Measurements from ENCODE around the gene PLIN3. TPM values are rescaled to one million over a fixed set of nuclear protein-coding genes. Genes with fewer than 3 reads are reported as not detected.

The PLIN3 gene
- total and polyA plus RNA-seq, 9 of the 15 experiments (the other 6 are each of a cell fraction or from before 2014, with no cell fraction given) = 7.5 to 75.6 (median 43.1) TPM

DNA sequence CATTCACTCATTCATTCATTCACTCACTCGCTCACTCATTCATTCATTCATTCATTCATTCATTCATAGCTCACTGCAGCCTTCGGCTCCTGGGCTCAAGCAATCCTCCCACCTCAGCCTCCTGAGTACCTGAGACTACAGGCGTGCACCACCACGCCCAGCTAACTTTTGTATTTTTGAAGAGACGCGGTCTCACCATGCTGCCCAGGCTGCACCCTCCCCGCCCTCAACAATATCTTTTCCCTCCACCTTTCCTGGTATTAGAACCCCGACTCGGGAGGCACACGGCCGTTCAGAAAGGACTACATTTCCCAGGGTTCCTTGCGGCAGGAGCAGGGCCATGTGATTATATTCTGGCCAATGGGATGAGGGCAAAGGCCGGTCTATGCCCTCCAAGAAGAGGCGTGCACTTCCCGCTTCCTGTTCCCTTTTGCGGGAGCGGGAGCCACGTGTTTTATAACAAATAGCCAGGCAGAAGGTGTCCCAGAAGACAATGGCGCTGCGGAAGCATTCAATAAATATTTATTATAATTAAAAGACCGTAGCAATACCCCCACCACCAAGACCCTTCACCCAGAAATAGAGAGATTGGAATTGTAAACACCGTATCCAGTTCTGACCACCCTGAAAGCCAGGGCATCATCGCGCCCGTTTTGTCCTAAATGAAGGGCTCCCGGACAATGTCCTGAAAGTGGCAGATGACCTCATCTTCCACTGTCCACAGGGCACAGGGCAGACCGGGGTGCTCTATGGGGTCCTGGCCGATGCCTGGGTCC lies 51.9 kb downstream of the PLIN3 start (continued):
- TF ChIP-seq, protein P1, sequence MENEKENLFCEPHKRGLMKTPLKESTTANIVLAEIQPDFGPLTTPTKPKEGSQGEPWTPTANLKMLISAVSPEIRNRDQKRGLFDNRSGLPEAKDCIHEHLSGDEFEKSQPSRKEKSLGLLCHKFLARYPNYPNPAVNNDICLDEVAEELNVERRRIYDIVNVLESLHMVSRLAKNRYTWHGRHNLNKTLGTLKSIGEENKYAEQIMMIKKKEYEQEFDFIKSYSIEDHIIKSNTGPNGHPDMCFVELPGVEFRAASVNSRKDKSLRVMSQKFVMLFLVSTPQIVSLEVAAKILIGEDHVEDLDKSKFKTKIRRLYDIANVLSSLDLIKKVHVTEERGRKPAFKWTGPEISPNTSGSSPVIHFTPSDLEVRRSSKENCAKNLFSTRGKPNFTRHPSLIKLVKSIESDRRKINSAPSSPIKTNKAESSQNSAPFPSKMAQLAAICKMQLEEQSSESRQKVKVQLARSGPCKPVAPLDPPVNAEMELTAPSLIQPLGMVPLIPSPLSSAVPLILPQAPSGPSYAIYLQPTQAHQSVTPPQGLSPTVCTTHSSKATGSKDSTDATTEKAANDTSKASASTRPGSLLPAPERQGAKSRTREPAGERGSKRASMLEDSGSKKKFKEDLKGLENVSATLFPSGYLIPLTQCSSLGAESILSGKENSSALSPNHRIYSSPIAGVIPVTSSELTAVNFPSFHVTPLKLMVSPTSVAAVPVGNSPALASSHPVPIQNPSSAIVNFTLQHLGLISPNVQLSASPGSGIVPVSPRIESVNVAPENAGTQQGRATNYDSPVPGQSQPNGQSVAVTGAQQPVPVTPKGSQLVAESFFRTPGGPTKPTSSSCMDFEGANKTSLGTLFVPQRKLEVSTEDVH (IDR thresholded peaks at IDR 0.05; ENCODE audit: low read depth, partially characterized antibody) = peak; percentile 91
- peak; percentile 31; the same call in 1 of the 2 replicates for TF ChIP-seq TCF3 (CRISPR knock-in tag; IDR thresholded peaks at IDR 0.05)
- no peak for TF ChIP-seq LCOR (CRISPR knock-in tag; IDR thresholded peaks at IDR 0.05)
- TF ChIP-seq ZNF583 (CRISPR knock-in tag; IDR thresholded peaks at IDR 0.05) = no peak
- TF ChIP-seq BDP1 (IDR thresholded peaks at IDR 0.05; ENCODE audit: insufficient read depth, insufficient read length) = no peak
- peak; percentile 53; the same call in 1 of the 2 replicates for TF ChIP-seq CREM (IDR thresholded peaks at IDR 0.05; ENCODE audit: low read depth)
- TF ChIP-seq ZNF121 (CRISPR knock-in tag; conservative IDR thresholded peaks at IDR 0.05) = no peak
- TF ChIP-seq NFE2L1 (tag; IDR thresholded peaks at IDR 0.05; ENCODE audit: borderline replicate concordance, low read depth) = no peak
- peak; percentile 73 for TF ChIP-seq FOS (IDR thresholded peaks at IDR 0.05; ENCODE audit: extremely low read depth, insufficient read length)
- TF ChIP-seq, protein P2, sequence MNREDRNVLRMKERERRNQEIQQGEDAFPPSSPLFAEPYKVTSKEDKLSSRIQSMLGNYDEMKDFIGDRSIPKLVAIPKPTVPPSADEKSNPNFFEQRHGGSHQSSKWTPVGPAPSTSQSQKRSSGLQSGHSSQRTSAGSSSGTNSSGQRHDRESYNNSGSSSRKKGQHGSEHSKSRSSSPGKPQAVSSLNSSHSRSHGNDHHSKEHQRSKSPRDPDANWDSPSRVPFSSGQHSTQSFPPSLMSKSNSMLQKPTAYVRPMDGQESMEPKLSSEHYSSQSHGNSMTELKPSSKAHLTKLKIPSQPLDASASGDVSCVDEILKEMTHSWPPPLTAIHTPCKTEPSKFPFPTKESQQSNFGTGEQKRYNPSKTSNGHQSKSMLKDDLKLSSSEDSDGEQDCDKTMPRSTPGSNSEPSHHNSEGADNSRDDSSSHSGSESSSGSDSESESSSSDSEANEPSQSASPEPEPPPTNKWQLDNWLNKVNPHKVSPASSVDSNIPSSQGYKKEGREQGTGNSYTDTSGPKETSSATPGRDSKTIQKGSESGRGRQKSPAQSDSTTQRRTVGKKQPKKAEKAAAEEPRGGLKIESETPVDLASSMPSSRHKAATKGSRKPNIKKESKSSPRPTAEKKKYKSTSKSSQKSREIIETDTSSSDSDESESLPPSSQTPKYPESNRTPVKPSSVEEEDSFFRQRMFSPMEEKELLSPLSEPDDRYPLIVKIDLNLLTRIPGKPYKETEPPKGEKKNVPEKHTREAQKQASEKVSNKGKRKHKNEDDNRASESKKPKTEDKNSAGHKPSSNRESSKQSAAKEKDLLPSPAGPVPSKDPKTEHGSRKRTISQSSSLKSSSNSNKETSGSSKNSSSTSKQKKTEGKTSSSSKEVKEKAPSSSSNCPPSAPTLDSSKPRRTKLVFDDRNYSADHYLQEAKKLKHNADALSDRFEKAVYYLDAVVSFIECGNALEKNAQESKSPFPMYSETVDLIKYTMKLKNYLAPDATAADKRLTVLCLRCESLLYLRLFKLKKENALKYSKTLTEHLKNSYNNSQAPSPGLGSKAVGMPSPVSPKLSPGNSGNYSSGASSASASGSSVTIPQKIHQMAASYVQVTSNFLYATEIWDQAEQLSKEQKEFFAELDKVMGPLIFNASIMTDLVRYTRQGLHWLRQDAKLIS (CRISPR knock-in tag; IDR thresholded peaks at IDR 0.05) = no peak
- TF ChIP-seq GABPA (tag; conservative IDR thresholded peaks at IDR 0.05; ENCODE audit: low read depth) = peak; percentile 90
- no peak; the same call in none of the 2 replicates for TF ChIP-seq SMARCA5 (IDR thresholded peaks at IDR 0.05)
- no peak for TF ChIP-seq GTF2A2 (tag; IDR thresholded peaks at IDR 0.05)
- no peak for TF ChIP-seq ZNF3 (CRISPR knock-in tag; IDR thresholded peaks at IDR 0.05)
- TF ChIP-seq, protein P3, sequence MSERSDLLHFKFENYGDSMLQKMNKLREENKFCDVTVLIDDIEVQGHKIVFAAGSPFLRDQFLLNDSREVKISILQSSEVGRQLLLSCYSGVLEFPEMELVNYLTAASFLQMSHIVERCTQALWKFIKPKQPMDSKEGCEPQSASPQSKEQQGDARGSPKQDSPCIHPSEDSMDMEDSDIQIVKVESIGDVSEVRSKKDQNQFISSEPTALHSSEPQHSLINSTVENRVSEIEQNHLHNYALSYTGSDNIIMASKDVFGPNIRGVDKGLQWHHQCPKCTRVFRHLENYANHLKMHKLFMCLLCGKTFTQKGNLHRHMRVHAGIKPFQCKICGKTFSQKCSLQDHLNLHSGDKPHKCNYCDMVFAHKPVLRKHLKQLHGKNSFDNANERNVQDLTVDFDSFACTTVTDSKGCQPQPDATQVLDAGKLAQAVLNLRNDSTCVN (CRISPR knock-in tag; IDR thresholded peaks at IDR 0.05) = no peak
- TF ChIP-seq, protein P4, sequence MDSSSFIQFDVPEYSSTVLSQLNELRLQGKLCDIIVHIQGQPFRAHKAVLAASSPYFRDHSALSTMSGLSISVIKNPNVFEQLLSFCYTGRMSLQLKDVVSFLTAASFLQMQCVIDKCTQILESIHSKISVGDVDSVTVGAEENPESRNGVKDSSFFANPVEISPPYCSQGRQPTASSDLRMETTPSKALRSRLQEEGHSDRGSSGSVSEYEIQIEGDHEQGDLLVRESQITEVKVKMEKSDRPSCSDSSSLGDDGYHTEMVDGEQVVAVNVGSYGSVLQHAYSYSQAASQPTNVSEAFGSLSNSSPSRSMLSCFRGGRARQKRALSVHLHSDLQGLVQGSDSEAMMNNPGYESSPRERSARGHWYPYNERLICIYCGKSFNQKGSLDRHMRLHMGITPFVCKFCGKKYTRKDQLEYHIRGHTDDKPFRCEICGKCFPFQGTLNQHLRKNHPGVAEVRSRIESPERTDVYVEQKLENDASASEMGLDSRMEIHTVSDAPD (CRISPR knock-in tag; IDR thresholded peaks at IDR 0.05) = no peak
- TF ChIP-seq, protein P5, sequence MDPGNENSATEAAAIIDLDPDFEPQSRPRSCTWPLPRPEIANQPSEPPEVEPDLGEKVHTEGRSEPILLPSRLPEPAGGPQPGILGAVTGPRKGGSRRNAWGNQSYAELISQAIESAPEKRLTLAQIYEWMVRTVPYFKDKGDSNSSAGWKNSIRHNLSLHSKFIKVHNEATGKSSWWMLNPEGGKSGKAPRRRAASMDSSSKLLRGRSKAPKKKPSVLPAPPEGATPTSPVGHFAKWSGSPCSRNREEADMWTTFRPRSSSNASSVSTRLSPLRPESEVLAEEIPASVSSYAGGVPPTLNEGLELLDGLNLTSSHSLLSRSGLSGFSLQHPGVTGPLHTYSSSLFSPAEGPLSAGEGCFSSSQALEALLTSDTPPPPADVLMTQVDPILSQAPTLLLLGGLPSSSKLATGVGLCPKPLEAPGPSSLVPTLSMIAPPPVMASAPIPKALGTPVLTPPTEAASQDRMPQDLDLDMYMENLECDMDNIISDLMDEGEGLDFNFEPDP (CRISPR knock-in tag; IDR thresholded peaks at IDR 0.05) = no peak
- TF ChIP-seq SUPT5H (IDR thresholded peaks at IDR 0.05) = peak; percentile 57; the same call in 1 of the 2 replicates

Data from K562 (cell line).